Measurements from ENCODE around the gene PRKAA2.
"Not testable (repeated sequence)": the region's sequence is repeated elsewhere in the genome, so short reads cannot be mapped to it uniquely, and the experiment has no call there.

Gene PRKAA2

GRCh38 chr1:56644919-56645676 is at the start of gene PRKAA2:
Gene PRKAA2 (plus strand): TSS chr1:56645314. CDS start chr1:56645388, 74 bp downstream.
- DNase-seq (ENCODE audit: extremely low read depth, low read depth), result no peak
- H3K4me3 ChIP-seq (replicated peaks; ENCODE audit: low read depth, low read length), result peak within 1 kb of the TSS; percentile 62
- TF ChIP-seq CTCF (IDR thresholded peaks at IDR 0.05; ENCODE audit: low read depth, low read length, missing control alignments), result no peak

- DNase-seq (ENCODE audit: extremely low read depth, low read depth); H3K4me3 ChIP-seq (replicated peaks; ENCODE audit: low read depth, low read length): not testable (repeated sequence)
Observed at GRCh38 chr1:56595397-56596191, 49.5 kb upstream of the PRKAA2 start.

GRCh38 chr1:56610097-56610496 is 35.0 kb upstream of the PRKAA2 start:
- DNase-seq (ENCODE audit: extremely low read depth, low read depth); H3K4me3 ChIP-seq (replicated peaks; ENCODE audit: low read depth, low read length): not testable (repeated sequence)

- not testable (repeated sequence) for DNase-seq (ENCODE audit: extremely low read depth, low read depth)
Observed at GRCh38 chr1:56610770-56611169, 34.3 kb upstream of the PRKAA2 start.

GRCh38 chr1:56617141-56617540 is 28.0 kb upstream of the PRKAA2 start:
- no peak overlapping the region for H3K4me3 ChIP-seq (replicated peaks; ENCODE audit: low read depth, low read length)
- no peak for TF ChIP-seq CTCF (IDR thresholded peaks at IDR 0.05; ENCODE audit: low read depth, low read length, missing control alignments)
- no peak for DNase-seq (ENCODE audit: extremely low read depth, low read depth)

More at GRCh38 chr1:56610770-56611169, 34.3 kb upstream of the PRKAA2 start:
- not testable (repeated sequence) for H3K4me3 ChIP-seq (replicated peaks; ENCODE audit: low read depth, low read length)

GRCh38 chr1:56625819-56626440 is 19.2 kb upstream of the PRKAA2 start:
- DNase-seq (ENCODE audit: extremely low read depth, low read depth), result no peak
- TF ChIP-seq CTCF (IDR thresholded peaks at IDR 0.05; ENCODE audit: low read depth, low read length, missing control alignments), result no peak
- no peak overlapping the region for H3K4me3 ChIP-seq (replicated peaks; ENCODE audit: low read depth, low read length)

- no peak for TF ChIP-seq CTCF (IDR thresholded peaks at IDR 0.05; ENCODE audit: low read depth, low read length, missing control alignments)
- DNase-seq (ENCODE audit: extremely low read depth, low read depth), result no peak
- H3K4me3 ChIP-seq (replicated peaks; ENCODE audit: low read depth, low read length), result no peak overlapping the region
Observed at GRCh38 chr1:56626546-56626945, 18.6 kb upstream of the PRKAA2 start.

GRCh38 chr1:56627019-56627635 is 18.0 kb upstream of the PRKAA2 start:
- no peak for TF ChIP-seq CTCF (IDR thresholded peaks at IDR 0.05; ENCODE audit: low read depth, low read length, missing control alignments)
- no peak for DNase-seq (ENCODE audit: extremely low read depth, low read depth)
- no peak overlapping the region for H3K4me3 ChIP-seq (replicated peaks; ENCODE audit: low read depth, low read length)
